HCT116 (cell line): ENCODE measurements around the gene DEFB114.

Experiments used
- CTCF ChIP-seq, 3 experiments: fragments of 200-600 bp in 1 of 3; sonication (generic) in 1 of 3; IDR thresholded peaks in 2 of 3; conservative IDR thresholded peaks in 1 of 3; 2 replicates each; pipeline ENCODE4 v1.5.1; 2012 to 2017; ENCODE audit warnings: low read depth in 2 of 3, low read length in 2 of 3, antibody characterized with exemption in 1 of 3, borderline replicate concordance in 1 of 3, control low read depth in 1 of 3, mild to moderate bottlenecking in 1 of 3, mixed read lengths in 1 of 3, mixed run types in 1 of 3, moderate library complexity in 1 of 3; ENCODE audit not compliant: insufficient read depth in 1 of 3
- POLR2A ChIP-seq: IDR thresholded peaks from 2 replicates; pipeline ENCODE4 v1.7.0; 2011; ENCODE audit warnings: borderline replicate concordance; ENCODE audit not compliant: insufficient read depth, insufficient read length; ENCODE audit errors: extremely low read depth
- POLR2AphosphoS5 ChIP-seq: IDR thresholded peaks from 2 replicates; pipeline ENCODE4 v1.6.1; 2011; ENCODE audit warnings: mild to moderate bottlenecking, low read depth, low read length, moderate library complexity
- ZBTB33 ChIP-seq: IDR thresholded peaks from 2 replicates; pipeline ENCODE4 v1.6.1; 2011; ENCODE audit warnings: mild to moderate bottlenecking, low read length, moderate library complexity; ENCODE audit not compliant: insufficient replicate concordance; ENCODE audit errors: extremely low read depth
- ZFX ChIP-seq: fragments of 450-650 bp; IDR thresholded peaks from 2 replicates; pipeline ENCODE4 v1.6.1; 2017

GRCh38 chr6:49911252-49911651, 52.7 kb downstream of the DEFB114 start:
- TF ChIP-seq CTCF (IDR thresholded peaks at IDR 0.05 in 2 of 3, conservative IDR thresholded peaks at IDR 0.05 in 1 of 3; ENCODE audit: borderline replicate concordance in 1 of 3, insufficient read depth in 1 of 3, low read depth in 2 of 3, low read length in 2 of 3) = no peak
- TF ChIP-seq POLR2A = no peak
- no peak for TF ChIP-seq ZFX
- TF ChIP-seq POLR2AphosphoS5 = no peak
- no peak for TF ChIP-seq ZBTB33
